GM12891 (cell line): ENCODE results near the gene SIRPB2.

Experiments
- POLR2A ChIP-seq: IDR thresholded peaks from 2 replicates; pipeline ENCODE4 v1.6.1; 2011; ENCODE audit warnings: low read depth, low read length, control low read depth
- POLR2AphosphoS5 ChIP-seq: IDR thresholded peaks from 2 replicates; pipeline ENCODE4 v1.6.1; 2011; ENCODE audit warnings: low read depth, low read length, control low read depth
- POU2F2 ChIP-seq: IDR thresholded peaks from 2 replicates; pipeline ENCODE4 v1.6.1; 2011; ENCODE audit warnings: low read depth, mild to moderate bottlenecking, control low read depth, low read length, moderate library complexity
- SPI1 ChIP-seq: IDR thresholded peaks from 2 replicates; pipeline ENCODE4 v1.6.1; 2011; ENCODE audit warnings: low read depth, low read length, control low read depth
- TAF1 ChIP-seq: IDR thresholded peaks from 2 replicates; pipeline ENCODE4 v1.6.1; 2011; ENCODE audit warnings: low read depth, low read length, control low read depth

GRCh38 chr20:1513801-1514200 lies 22.6 kb upstream of the SIRPB2 start:
- TF ChIP-seq POU2F2 (no peak), POLR2AphosphoS5 (no peak), POLR2A (no peak), SPI1 (no peak), TAF1 (no peak)
